ENCODE data around the gene ASH1L.

DNA sequence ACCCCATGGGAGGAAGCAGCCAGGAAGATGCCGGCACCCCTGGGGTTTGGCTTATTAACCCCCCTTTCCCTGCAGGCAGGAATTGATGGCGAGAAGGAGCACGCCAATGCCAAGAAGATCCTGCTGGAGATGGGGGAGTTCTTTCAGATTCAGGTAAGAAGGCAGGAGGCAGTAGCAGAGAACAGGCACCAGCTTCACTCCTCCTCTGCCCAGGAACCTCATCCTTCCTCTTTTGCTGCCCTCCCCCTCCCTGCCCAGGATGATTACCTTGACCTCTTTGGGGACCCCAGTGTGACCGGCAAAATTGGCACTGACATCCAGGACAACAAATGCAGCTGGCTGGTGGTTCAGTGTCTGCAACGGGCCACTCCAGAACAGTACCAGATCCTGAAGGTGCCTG, 243.1 kb downstream of the ASH1L start:
- TF ChIP-seq, protein P1, sequence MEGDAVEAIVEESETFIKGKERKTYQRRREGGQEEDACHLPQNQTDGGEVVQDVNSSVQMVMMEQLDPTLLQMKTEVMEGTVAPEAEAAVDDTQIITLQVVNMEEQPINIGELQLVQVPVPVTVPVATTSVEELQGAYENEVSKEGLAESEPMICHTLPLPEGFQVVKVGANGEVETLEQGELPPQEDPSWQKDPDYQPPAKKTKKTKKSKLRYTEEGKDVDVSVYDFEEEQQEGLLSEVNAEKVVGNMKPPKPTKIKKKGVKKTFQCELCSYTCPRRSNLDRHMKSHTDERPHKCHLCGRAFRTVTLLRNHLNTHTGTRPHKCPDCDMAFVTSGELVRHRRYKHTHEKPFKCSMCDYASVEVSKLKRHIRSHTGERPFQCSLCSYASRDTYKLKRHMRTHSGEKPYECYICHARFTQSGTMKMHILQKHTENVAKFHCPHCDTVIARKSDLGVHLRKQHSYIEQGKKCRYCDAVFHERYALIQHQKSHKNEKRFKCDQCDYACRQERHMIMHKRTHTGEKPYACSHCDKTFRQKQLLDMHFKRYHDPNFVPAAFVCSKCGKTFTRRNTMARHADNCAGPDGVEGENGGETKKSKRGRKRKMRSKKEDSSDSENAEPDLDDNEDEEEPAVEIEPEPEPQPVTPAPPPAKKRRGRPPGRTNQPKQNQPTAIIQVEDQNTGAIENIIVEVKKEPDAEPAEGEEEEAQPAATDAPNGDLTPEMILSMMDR (IDR thresholded peaks at IDR 0.05; ENCODE audit: insufficient read depth, low read length): no peak
- TF ChIP-seq POLR2AphosphoS5 (IDR thresholded peaks at IDR 0.05; ENCODE audit: low read depth): 0 out of 2 replicates have a peak, but pooled peaks have one; percentile 6
- TF ChIP-seq, protein P2, sequence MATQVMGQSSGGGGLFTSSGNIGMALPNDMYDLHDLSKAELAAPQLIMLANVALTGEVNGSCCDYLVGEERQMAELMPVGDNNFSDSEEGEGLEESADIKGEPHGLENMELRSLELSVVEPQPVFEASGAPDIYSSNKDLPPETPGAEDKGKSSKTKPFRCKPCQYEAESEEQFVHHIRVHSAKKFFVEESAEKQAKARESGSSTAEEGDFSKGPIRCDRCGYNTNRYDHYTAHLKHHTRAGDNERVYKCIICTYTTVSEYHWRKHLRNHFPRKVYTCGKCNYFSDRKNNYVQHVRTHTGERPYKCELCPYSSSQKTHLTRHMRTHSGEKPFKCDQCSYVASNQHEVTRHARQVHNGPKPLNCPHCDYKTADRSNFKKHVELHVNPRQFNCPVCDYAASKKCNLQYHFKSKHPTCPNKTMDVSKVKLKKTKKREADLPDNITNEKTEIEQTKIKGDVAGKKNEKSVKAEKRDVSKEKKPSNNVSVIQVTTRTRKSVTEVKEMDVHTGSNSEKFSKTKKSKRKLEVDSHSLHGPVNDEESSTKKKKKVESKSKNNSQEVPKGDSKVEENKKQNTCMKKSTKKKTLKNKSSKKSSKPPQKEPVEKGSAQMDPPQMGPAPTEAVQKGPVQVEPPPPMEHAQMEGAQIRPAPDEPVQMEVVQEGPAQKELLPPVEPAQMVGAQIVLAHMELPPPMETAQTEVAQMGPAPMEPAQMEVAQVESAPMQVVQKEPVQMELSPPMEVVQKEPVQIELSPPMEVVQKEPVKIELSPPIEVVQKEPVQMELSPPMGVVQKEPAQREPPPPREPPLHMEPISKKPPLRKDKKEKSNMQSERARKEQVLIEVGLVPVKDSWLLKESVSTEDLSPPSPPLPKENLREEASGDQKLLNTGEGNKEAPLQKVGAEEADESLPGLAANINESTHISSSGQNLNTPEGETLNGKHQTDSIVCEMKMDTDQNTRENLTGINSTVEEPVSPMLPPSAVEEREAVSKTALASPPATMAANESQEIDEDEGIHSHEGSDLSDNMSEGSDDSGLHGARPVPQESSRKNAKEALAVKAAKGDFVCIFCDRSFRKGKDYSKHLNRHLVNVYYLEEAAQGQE (IDR thresholded peaks at IDR 0.05; ENCODE audit: insufficient replicate concordance, low read depth): no peak
